SH-SY5Y (cell line): ENCODE data around the gene TAF4.

Experiments used
- GATA2 ChIP-seq: IDR thresholded peaks from 2 replicates; pipeline ENCODE4 v1.6.1; 2011; ENCODE audit warnings: mild to moderate bottlenecking, low read depth, low read length
- GATA3 ChIP-seq: IDR thresholded peaks from 2 replicates; pipeline ENCODE4 v1.6.1; 2011; ENCODE audit warnings: low read depth, mild to moderate bottlenecking, low read length, moderate library complexity

DNA sequence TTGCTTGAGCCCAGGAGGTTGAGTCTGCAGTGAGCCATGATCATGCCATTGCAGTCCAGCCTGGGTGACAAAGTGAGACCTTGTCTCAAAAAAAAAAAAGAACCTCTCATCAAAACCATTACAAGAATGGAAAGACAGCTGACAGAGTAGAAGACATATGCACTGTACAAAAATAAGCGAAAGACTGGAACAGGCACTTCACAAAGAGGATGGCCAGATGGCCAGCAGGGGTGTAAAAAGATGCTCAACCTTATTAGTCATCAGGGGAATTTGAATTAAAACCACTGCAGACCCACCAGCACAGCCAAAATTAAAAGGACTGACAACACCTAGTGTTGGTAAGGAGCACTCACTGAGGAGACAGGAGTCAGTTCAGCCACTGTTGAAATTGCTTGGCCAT, 13.5 kb upstream of the TAF4 start:
- TF ChIP-seq GATA2 (no peak), GATA3 (no peak)
